LNCaP clone FGC (cell line): ENCODE data around the gene ATXN1.
"Not testable (repeated sequence)": the region's sequence is repeated elsewhere in the genome, so short reads cannot be mapped to it uniquely, and the experiment has no call there.

Source experiments
- DNase-seq: peaks from one replicate; pipeline ENCODE4 v3.0.0-alpha.2; 2011; ENCODE audit warnings: low read depth
- H3K4me3 ChIP-seq: 2 replicates; pipeline ENCODE4 v1.5.1; 2011; ENCODE audit warnings: mild to moderate bottlenecking, low read depth, low read length, control low read depth
- TF ChIP-seq, protein P1 (sequence below): IDR thresholded peaks from 2 replicates; pipeline ENCODE4 v1.5.1; 2012; ENCODE audit warnings: mild to moderate bottlenecking; ENCODE audit not compliant: control insufficient read depth, insufficient read depth; ENCODE audit errors: extremely low read depth

Gene ATXN1

DNA sequence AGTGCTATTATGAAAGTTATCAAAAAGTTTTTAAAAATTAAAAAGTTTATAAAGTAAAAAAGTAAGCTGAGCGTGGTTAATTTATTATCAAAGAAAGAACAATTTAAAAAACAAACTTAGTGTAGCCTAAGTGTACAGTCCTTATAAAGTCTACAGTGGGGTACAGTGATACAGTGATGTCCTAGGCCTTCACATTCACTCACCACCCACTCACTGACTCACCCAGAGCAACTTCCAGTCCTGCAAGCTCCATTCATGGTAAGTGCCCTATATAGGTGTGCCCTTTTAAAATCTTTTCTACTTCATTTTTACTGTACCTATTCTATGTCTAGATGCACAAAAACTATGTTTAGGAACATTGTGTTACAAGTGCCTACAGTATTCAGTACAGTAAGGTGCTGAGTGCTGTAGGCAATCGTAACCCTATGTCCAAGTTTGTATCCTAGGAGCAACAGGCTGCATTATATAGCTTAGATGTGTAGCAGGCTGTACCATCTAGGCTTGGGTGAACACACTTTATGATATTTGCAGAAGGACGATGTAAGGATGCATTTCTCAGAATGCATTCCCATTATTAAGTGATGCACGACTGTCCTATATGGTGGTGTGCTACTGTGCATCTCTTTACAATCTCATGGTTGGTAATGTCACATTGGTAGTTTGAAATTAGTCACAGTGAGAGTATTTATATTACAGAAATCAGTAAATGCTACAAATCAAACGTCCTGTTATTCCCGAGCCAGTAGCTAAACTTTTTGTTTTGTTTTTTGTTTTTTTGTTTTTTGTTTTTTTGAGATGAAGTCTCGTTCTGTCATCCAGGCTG lies 364.6 kb downstream of the ATXN1 start:
- DNase-seq = no peak
- TF ChIP-seq, protein P1, sequence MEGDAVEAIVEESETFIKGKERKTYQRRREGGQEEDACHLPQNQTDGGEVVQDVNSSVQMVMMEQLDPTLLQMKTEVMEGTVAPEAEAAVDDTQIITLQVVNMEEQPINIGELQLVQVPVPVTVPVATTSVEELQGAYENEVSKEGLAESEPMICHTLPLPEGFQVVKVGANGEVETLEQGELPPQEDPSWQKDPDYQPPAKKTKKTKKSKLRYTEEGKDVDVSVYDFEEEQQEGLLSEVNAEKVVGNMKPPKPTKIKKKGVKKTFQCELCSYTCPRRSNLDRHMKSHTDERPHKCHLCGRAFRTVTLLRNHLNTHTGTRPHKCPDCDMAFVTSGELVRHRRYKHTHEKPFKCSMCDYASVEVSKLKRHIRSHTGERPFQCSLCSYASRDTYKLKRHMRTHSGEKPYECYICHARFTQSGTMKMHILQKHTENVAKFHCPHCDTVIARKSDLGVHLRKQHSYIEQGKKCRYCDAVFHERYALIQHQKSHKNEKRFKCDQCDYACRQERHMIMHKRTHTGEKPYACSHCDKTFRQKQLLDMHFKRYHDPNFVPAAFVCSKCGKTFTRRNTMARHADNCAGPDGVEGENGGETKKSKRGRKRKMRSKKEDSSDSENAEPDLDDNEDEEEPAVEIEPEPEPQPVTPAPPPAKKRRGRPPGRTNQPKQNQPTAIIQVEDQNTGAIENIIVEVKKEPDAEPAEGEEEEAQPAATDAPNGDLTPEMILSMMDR = no peak

DNA sequence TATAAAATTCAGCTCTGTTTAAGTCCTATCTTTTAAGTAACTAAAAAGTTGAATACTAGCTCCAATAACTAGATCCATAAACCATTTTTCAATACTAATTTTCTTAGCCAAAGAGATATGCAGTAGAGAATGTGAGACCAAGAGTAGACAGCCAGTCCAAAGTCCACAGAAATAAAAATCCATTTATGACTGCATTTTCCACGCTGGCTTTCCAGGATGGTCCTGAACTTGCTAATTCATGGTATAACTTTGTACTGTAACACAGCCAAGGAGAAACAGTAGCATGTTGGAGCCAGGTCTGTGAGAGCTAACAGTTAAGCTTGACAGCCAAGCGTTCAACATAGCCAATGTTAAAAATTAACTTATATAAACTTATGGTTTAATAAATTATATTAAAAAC lies 366.6 kb downstream of the ATXN1 start:
- DNase-seq = no peak
- TF ChIP-seq, protein P1 = no peak
- H3K4me3 ChIP-seq = no peak overlapping the region

More for the DNA sequence above, 364.6 kb downstream of the ATXN1 start:
- H3K4me3 ChIP-seq = no peak overlapping the region

DNA sequence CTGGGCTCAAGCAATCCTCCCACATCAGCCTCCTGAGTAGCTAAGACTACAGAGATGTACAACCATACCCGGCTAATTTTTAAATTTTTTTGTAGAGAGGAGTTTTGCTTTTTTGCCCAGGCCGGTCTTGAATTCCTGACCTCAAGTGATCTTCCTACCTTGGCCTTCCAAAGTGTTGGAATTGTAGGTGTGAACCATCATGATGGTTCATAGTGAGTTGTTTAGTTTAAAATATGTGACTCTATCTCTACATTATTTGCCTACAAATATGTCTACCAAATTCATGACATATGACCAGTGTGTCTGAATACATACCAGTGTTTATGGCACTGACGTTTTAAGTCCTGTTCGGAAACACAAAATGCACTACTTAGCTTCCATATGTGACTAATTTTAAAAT lies 367.9 kb downstream of the ATXN1 start:
- no peak overlapping the region for H3K4me3 ChIP-seq
- no peak for DNase-seq
- TF ChIP-seq, protein P1 = no peak

DNA sequence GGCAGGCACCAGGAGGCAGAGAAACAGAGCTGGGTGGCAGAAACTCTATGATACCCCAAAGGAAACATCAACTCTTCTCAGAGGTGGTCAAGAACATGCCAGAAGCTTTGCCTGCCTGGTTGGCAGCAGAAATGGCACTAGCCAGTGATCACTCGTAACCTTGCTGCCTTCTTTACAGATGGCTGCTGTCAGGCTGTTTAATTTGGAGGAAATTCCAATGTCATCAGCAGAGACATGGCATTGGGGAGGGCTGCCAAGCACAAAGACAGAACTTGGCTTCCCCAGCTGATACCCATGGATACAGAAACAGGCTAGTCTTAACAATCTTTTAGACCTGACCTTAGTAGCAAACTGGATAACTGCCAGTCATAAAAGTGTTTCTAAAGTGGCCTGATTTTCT lies 369.2 kb downstream of the ATXN1 start:
- TF ChIP-seq, protein P1 = no peak
- no peak overlapping the region for H3K4me3 ChIP-seq
- no peak for DNase-seq

DNA sequence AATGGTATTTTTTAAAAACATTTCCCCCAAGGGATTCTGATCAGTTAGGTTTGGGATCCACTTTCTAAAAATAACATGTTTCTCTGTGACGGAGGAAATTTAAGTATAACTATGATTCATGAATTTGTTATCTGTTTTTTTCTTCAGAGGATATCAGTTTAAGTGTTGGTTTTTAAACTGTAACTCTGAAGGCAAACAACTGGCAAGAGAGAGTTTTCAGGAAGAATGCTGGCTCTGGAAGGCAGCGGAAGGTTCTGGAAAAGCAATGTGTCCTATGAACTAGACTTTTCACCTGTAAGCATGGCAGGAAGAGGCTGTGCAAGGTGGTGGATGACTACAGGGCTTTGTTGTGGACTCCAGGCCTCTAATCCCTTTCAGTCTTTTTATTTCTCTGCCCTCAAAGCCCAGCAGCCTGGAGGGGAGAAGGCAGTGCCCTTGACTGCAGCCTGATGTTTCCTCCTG lies 369.8 kb downstream of the ATXN1 start:
- no peak for DNase-seq

DNA sequence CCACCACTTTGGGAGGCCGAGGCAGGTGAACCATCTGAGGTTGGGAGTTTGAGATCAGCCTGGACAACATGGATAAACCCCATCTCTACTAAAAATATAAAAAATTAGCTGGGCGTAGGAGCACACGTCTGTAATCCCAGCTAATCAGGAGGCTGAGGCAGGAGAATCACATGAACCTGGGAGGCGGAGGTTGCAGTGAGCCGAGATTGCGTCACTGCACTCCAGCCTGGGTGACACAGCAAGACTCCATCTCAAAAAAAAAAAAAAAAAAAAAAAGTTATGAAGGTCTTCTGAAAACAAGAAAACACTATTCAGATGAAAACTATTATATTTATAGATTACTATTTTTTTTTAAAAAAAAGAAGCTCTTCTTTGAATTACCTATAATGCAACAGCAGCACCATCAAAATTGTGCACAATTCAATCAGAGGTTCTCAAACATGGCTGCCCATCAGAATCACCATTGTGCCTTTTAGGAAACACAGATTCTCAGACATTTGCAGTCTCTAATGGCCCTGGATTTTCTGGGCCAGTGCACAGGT lies 370.3 kb downstream of the ATXN1 start:
- not testable (repeated sequence) for H3K4me3 ChIP-seq, DNase-seq

More for the DNA sequence above, 369.8 kb downstream of the ATXN1 start:
- TF ChIP-seq, protein P1 = no peak
- no peak overlapping the region for H3K4me3 ChIP-seq

DNA sequence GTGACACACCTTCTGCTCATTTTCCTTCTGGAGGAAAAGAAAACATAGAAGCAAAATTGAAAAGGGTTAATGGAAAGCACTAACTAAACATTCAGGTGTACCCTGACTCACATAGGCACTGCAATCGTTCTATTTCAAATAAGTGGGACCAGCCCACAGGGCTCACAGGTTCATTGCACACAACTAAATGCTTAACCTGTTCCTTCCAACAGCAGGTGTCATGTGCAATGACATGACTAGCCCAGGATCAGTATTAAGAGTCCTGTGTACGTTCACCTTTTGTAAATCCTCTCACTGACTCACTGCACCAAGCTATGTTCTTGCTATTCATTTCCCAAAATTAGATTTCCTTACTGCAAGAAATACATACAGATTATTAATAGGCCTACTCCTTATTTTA lies 371.6 kb downstream of the ATXN1 start:
- no peak for DNase-seq
- H3K4me3 ChIP-seq = no peak overlapping the region
- TF ChIP-seq, protein P1 = no peak
